ENCODE results near the gene ZRANB2. TPM values are rescaled to one million over a fixed set of nuclear protein-coding genes. Genes with fewer than 3 reads are reported as not detected.
A peak's percentile ranks its signal among the peaks of the same experiment; 100 is the strongest.

The ZRANB2 gene, protein sequence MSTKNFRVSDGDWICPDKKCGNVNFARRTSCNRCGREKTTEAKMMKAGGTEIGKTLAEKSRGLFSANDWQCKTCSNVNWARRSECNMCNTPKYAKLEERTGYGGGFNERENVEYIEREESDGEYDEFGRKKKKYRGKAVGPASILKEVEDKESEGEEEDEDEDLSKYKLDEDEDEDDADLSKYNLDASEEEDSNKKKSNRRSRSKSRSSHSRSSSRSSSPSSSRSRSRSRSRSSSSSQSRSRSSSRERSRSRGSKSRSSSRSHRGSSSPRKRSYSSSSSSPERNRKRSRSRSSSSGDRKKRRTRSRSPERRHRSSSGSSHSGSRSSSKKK
- total RNA-seq (52.3 TPM), polyA plus RNA-seq (ENCODE audit: insufficient read depth in 1 of 8, insufficient read length in 8 of 8, low replicate concordance in 1 of 8) (100 to 1,000 TPM in 2 of 8 donors, 10 to 100 TPM in 6; 84.3 to 122 (median 88.5) TPM)
- long read RNA-seq, donor 1, transcript ZRANB2-204 (2 exons, 3,677 nt), result major isoform, 7 of 39 reads
- long read RNA-seq, donor 1, partial matches to known transcripts, result 23 of 39 reads
- long read RNA-seq, donor 1, other reads (novel, unspliced or antisense), result 0 of 39 reads
- long read RNA-seq, donor 2, partial matches to known transcripts, result 0 of 1 reads
- long read RNA-seq, donor 2, other reads (novel, unspliced or antisense), result 0 of 1 reads
- long read RNA-seq, donor 3, transcript ZRANB2-202 (10 exons, 3,078 nt), result minor isoform, 10 of 102 reads
- long read RNA-seq, donor 3, transcript ZRANB2-201 (11 exons, 2,821 nt), result major isoform, 15 of 102 reads
- long read RNA-seq, donor 3, transcript ZRANB2-204 (2 exons, 3,677 nt), result minor isoform, 11 of 102 reads
- long read RNA-seq, donor 3, partial matches to known transcripts, result 64 of 102 reads
- long read RNA-seq, donor 3, other reads (novel, unspliced or antisense), result 0 of 102 reads
- long read RNA-seq, donor 4, partial matches to known transcripts, result 12 of 18 reads
- long read RNA-seq, donor 4, other reads (novel, unspliced or antisense), result 0 of 18 reads
- long read RNA-seq, donor 5, transcript ZRANB2-202 (10 exons, 3,078 nt), result minor isoform, 10 of 140 reads
- long read RNA-seq, donor 5, transcript ZRANB2-204 (2 exons, 3,677 nt), result minor isoform, 14 of 140 reads
- long read RNA-seq, donor 5, transcript ZRANB2-201 (11 exons, 2,821 nt), result major isoform, 15 of 140 reads
- long read RNA-seq, donor 5, partial matches to known transcripts, result 99 of 140 reads
- long read RNA-seq, donor 5, other reads (novel, unspliced or antisense), result 0 of 140 reads
- long read RNA-seq, donor 6, transcript ZRANB2-204 (2 exons, 3,677 nt), result major isoform, 13 of 72 reads
- long read RNA-seq, donor 6, transcript ZRANB2-201 (11 exons, 2,821 nt), result minor isoform, 10 of 72 reads
- long read RNA-seq, donor 6, partial matches to known transcripts, result 45 of 72 reads
- long read RNA-seq, donor 6, other reads (novel, unspliced or antisense), result 0 of 72 reads
- long read RNA-seq, donor 7, transcript ZRANB2-201 (11 exons, 2,821 nt), result major isoform, 7 of 84 reads
- long read RNA-seq, donor 7, partial matches to known transcripts, result 69 of 84 reads
- long read RNA-seq, donor 7, other reads (novel, unspliced or antisense), result 0 of 84 reads
- long read RNA-seq, donor 8, transcript ZRANB2-201 (11 exons, 2,821 nt), result minor isoform, 5 of 46 reads
- long read RNA-seq, donor 8, transcript ZRANB2-202 (10 exons, 3,078 nt), result major isoform, 6 of 46 reads
- long read RNA-seq, donor 8, partial matches to known transcripts, result 33 of 46 reads
- long read RNA-seq, donor 8, other reads (novel, unspliced or antisense), result 0 of 46 reads
- long read RNA-seq, donor 9, transcript ZRANB2-204 (2 exons, 3,677 nt), result major isoform, 9 of 88 reads
- long read RNA-seq, donor 9, transcript ZRANB2-201 (11 exons, 2,821 nt), result minor isoform, 8 of 88 reads
- long read RNA-seq, donor 9, partial matches to known transcripts, result 69 of 88 reads
- long read RNA-seq, donor 9, other reads (novel, unspliced or antisense), result 0 of 88 reads
- long read RNA-seq, donor 10, transcript ZRANB2-204 (2 exons, 3,677 nt), result major isoform, 13 of 146 reads
- long read RNA-seq, donor 10, transcript ZRANB2-201 (11 exons, 2,821 nt), result minor isoform, 9 of 146 reads
- long read RNA-seq, donor 10, partial matches to known transcripts, result 115 of 146 reads
- long read RNA-seq, donor 10, other reads (novel, unspliced or antisense), result 0 of 146 reads
- long read RNA-seq, donor 11, partial matches to known transcripts, result 36 of 41 reads
- long read RNA-seq, donor 11, other reads (novel, unspliced or antisense), result 0 of 41 reads

DNA sequence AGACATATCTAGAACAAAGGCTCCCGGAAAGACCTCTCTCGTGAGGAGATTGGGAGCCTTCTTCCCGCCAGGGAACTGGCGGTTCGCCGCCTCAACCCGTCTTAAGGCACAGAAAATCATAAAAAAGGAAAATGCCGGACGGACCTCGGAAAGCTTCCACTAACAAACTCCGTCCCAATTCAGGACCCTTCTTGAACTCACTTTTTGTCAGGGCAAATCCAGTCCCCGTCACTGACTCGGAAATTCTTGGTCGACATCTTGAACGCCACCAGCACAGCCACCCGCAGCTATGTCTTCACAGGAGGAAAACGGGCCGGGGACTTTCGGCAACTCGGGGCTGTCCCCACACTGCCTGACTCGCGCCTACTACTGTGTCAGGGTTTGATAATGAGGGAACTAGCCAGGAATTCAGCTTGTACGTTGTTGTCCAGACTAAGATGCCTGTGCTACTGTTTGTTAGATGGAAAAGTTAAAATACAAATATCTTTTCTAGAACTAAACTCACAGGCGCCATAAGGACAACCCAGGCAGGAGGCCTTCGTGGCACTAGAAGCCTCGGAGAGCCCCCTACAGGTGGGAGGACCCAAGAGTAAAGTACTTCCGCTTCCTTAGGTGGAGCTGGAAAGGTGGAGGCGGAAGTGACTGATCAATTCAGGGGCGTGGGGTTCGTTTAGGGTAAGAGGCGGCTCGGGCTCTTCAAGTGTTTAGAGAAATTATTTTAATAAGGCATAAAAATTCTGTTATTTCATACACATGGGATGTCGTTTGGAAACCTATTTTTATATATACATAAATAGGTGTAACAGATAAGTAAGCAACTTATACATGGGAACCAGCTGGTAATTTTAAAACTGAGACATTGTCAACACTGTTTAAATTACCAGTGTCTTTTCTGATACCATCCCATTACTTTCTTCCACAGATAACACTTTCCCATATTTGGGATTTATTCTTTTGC is at the start of gene ZRANB2:
TSS of gene ZRANB2 (minus strand) at position 297 of the 958 bp plus-strand sequence. CDS start at position 257, 40 bp downstream.
- Histone ChIP-seq H3K9me3 (replicated peaks; ENCODE audit: control insufficient read depth, low read depth, low read length) (peaks cover 3% of the 10 kb centered on the region), H3K36me3 (ENCODE audit: control insufficient read depth, insufficient read depth, low read length) (peaks cover 7% of the 10 kb centered on the region), H3K27me3 (ENCODE audit: control insufficient read depth, insufficient read depth, low read length) (peaks cover 9% of the 10 kb centered on the region), H3K4me3 (ENCODE audit: low read length) (peak within 1 kb of the TSS; percentile 91), H3K27ac (ENCODE audit: low read length) (peak within 1 kb of the TSS; percentile 96), H3K4me1 (ENCODE audit: control insufficient read depth, insufficient read depth, low read length) (peaks cover 3% of the 10 kb centered on the region)
- WGBS (ENCODE audit: insufficient coverage), result 0% methylated on average over 16 of the region's 33 CpGs
- DNase-seq, result peak; percentile 98

DNA sequence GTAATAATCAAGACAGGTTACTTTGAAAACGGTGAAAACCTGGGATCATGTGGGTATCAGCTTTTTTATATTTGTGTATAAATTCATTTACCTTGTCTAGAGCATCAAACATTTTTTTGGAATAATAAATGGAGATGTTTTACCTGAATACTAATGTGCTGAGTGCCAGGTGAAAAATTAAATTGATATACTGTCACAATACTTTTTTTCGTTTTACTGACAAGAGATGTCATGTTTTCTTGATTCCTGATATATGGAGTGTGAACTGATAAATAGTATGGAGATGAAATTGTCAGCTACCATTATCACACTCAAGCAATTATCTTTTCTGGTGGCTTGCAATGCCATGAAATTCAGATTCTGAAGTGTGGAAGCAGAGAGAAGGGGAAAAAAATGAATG is 47.2 kb upstream of the ZRANB2 start:
- H3K4me1 ChIP-seq (ENCODE audit: control insufficient read depth, insufficient read depth, low read length), result no peaks in the 10 kb centered on the region
- H3K27me3 ChIP-seq (ENCODE audit: control insufficient read depth, insufficient read depth, low read length), result no peaks in the 10 kb centered on the region
- DNase-seq, result no peak
- no CpG with 5 or more reads among the region's 2 CpGs for WGBS (ENCODE audit: insufficient coverage)
- no peak overlapping the region for H3K27ac ChIP-seq (ENCODE audit: low read length)
- H3K4me3 ChIP-seq (ENCODE audit: low read length), result no peak overlapping the region
- H3K9me3 ChIP-seq (replicated peaks; ENCODE audit: control insufficient read depth, low read depth, low read length), result peaks cover 21% of the 10 kb centered on the region
- H3K36me3 ChIP-seq (ENCODE audit: control insufficient read depth, insufficient read depth, low read length), result no peaks in the 10 kb centered on the region

DNA sequence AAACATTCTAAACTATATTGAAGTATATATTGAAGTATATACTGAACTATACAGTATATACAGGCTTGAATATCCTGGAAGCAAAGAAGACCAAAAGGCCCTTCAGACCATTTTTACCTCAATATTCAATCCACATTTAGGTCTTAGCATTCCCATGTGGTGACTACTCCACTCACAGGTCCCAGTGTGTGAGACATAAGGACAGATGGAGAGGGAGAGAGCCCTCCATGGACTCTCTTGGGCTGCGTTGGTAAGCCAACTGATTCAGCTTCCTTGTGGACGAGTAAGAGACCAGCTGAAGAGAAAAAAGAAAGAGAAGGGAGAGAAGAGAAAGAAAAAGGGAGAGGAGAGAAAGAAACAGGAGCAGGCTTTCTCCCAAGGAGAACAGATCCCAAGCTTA is 37.3 kb upstream of the ZRANB2 start:
- Histone ChIP-seq H3K27ac (ENCODE audit: low read length) (no peak overlapping the region), H3K4me3 (ENCODE audit: low read length) (no peak overlapping the region), H3K27me3 (ENCODE audit: control insufficient read depth, insufficient read depth, low read length) (no peaks in the 10 kb centered on the region), H3K9me3 (replicated peaks; ENCODE audit: control insufficient read depth, low read depth, low read length) (peaks cover 2% of the 10 kb centered on the region), H3K4me1 (ENCODE audit: control insufficient read depth, insufficient read depth, low read length) (no peaks in the 10 kb centered on the region), H3K36me3 (ENCODE audit: control insufficient read depth, insufficient read depth, low read length) (no peaks in the 10 kb centered on the region)
- 64% methylated on average over 2 of the region's 2 CpGs for WGBS (ENCODE audit: insufficient coverage)
- no peak for DNase-seq

DNA sequence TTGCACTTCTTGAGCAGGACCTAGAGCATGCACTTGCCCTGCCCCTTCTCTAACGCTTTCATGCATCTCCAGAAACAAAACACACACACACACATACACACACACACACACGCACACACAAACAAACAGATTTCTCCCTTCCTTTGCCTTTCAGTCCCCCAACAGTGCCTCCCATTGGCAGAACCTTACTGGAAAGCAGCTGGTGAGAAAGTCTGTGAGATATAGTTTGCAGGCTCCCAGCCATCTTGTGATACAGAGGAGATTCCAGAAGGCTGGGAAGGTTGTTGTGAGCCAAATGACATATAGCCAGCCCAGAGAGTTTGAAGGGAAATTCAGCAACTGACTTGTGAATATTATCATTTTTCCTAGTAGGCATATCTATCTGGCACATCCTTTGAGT is 35.9 kb upstream of the ZRANB2 start:
- Histone ChIP-seq H3K27me3 (ENCODE audit: control insufficient read depth, insufficient read depth, low read length) (no peaks in the 10 kb centered on the region), H3K27ac (ENCODE audit: low read length) (no peak overlapping the region), H3K9me3 (replicated peaks; ENCODE audit: control insufficient read depth, low read depth, low read length) (peaks cover 2% of the 10 kb centered on the region), H3K4me3 (ENCODE audit: low read length) (no peak overlapping the region), H3K4me1 (ENCODE audit: control insufficient read depth, insufficient read depth, low read length) (no peaks in the 10 kb centered on the region), H3K36me3 (ENCODE audit: control insufficient read depth, insufficient read depth, low read length) (no peaks in the 10 kb centered on the region)
- DNase-seq, result peak; percentile 66
- 33% methylated on average over 1 of the region's 2 CpGs for WGBS (ENCODE audit: insufficient coverage)

DNA sequence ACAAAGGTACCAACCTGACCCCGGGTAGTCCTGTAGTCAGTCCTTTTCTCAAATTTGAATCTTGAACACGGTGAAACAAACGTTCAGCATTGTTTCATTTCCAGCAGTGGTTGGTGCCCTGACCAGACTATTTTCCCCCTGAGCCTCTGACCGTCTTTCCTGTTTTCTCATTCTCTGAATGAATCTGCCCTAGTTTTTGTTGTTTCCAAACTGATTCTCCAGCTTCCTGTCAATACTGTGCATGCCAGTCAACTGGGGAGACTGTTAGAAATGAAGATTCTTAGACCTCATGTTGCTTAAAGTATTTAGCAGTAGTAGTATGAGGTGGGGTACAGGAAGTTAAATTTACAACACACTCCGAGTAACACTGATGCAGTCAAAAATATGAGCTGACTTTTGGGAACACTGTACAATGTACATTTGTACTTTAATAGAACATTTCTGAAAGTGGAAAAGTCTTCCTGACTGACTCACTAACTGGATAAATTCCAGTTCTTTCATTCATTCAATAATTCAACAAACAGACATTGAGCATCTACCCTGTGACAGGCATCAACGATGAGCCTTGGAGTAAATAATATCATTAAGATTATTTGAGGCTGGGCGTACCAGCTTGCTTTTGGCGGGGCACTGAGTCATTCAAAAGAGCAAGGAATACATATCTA is 26.0 kb upstream of the ZRANB2 start:
- H3K9me3 ChIP-seq (replicated peaks; ENCODE audit: control insufficient read depth, low read depth, low read length), result no peaks in the 10 kb centered on the region
- no peaks in the 10 kb centered on the region for H3K36me3 ChIP-seq (ENCODE audit: control insufficient read depth, insufficient read depth, low read length)
- H3K4me3 ChIP-seq (ENCODE audit: low read length), result no peak overlapping the region
- DNase-seq, result no peak
- WGBS (ENCODE audit: insufficient coverage), result 55% methylated on average over 4 of the region's 8 CpGs
- no peaks in the 10 kb centered on the region for H3K4me1 ChIP-seq (ENCODE audit: control insufficient read depth, insufficient read depth, low read length)
- H3K27me3 ChIP-seq (ENCODE audit: control insufficient read depth, insufficient read depth, low read length), result no peaks in the 10 kb centered on the region
- H3K27ac ChIP-seq (ENCODE audit: low read length), result no peak overlapping the region

DNA sequence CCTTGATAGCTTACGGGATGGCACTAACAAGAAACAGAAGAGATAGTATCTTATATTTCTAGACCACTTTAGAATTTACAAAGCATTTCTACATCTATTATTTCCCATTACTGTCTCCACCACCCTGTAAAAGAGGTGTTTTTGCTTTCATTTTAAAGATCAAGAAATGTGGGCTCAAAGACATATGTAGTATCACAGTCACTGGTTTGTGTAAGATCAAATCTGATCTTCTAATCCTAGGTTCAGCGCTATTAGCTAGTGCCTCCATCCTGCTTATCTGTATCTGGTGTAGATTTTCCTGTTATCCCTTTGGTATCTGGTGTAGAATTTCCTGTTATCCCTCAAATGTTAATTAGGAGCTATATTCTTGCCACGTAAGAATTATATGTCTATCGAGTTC is 23.6 kb upstream of the ZRANB2 start:
- Histone ChIP-seq H3K9me3 (replicated peaks; ENCODE audit: control insufficient read depth, low read depth, low read length) (no peaks in the 10 kb centered on the region), H3K4me1 (ENCODE audit: control insufficient read depth, insufficient read depth, low read length) (no peaks in the 10 kb centered on the region), H3K27me3 (ENCODE audit: control insufficient read depth, insufficient read depth, low read length) (no peaks in the 10 kb centered on the region), H3K4me3 (ENCODE audit: low read length) (no peak overlapping the region), H3K36me3 (ENCODE audit: control insufficient read depth, insufficient read depth, low read length) (no peaks in the 10 kb centered on the region), H3K27ac (ENCODE audit: low read length) (no peak overlapping the region)
- DNase-seq, result no peak
- no CpG with 5 or more reads among the region's 4 CpGs for WGBS (ENCODE audit: insufficient coverage)

DNA sequence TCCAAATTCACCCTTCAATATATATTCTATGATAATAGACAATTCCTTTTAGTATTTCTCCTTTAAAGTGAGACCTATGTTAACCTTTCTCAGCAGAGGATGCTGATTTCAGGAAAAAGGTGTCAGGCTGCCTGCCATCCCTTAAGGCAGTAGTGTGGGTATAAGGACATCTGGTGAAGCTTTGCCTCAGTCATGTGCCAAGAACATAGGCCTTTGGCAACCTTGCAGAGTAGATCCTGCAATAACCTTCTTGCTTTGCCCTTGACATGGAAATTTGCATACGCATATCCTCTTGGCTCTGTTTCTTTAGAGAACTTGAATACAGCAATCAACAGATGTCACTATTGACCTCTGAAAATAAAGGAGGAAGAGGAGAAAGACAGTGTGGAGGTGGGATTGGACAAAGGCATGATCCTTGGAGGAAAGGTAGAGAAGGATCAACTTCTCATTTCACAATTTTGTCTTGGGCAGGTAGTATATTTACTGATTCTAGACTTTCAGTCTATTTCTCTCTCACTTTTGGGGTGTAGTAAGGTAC is 21.1 kb upstream of the ZRANB2 start:
- no peak overlapping the region for H3K27ac ChIP-seq (ENCODE audit: low read length)

More for the DNA sequence above, 21.1 kb upstream of the ZRANB2 start:
- Histone ChIP-seq H3K27me3 (ENCODE audit: control insufficient read depth, insufficient read depth, low read length) (no peaks in the 10 kb centered on the region), H3K4me3 (ENCODE audit: low read length) (no peak overlapping the region), H3K9me3 (replicated peaks; ENCODE audit: control insufficient read depth, low read depth, low read length) (no peaks in the 10 kb centered on the region), H3K4me1 (ENCODE audit: control insufficient read depth, insufficient read depth, low read length) (no peaks in the 10 kb centered on the region), H3K36me3 (ENCODE audit: control insufficient read depth, insufficient read depth, low read length) (no peaks in the 10 kb centered on the region)
- WGBS (ENCODE audit: insufficient coverage), result no CpG with 5 or more reads among the region's 1 CpG
- DNase-seq, result no peak

Measured in muscle of leg (tissue), 16 donors.